GM19328 (cell line): ENCODE data around the gene AP2A1.

Source experiments
- ATAC-seq: cut with Tn5 transposase; IDR thresholded peaks from one replicate; pipeline ENCODE4 v1.9.1; 2021; ENCODE audit warnings: mild to moderate bottlenecking, moderate library complexity; ENCODE audit not compliant: unreplicated experiment

The AP2A1 gene

DNA sequence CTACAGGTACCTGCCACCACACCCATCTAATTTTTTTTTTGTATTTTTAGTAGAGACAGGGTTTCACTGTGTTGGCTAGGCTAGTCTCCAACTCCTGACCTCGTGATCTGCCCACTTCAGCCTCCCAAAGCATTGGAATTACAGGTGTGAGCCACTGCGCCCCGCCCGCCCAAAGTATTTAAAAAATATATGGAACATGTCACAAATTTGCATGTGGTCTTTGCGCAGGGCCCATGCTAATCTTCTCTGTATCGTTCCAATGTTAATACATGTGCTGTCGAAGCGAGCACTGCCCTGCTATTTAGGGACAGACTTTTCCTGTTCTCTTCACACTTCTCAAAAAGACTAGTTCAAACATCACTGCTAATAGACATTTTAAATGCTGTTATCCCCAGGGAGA is 2.5 kb upstream of the AP2A1 start:
- ATAC-seq, result no peak

DNA sequence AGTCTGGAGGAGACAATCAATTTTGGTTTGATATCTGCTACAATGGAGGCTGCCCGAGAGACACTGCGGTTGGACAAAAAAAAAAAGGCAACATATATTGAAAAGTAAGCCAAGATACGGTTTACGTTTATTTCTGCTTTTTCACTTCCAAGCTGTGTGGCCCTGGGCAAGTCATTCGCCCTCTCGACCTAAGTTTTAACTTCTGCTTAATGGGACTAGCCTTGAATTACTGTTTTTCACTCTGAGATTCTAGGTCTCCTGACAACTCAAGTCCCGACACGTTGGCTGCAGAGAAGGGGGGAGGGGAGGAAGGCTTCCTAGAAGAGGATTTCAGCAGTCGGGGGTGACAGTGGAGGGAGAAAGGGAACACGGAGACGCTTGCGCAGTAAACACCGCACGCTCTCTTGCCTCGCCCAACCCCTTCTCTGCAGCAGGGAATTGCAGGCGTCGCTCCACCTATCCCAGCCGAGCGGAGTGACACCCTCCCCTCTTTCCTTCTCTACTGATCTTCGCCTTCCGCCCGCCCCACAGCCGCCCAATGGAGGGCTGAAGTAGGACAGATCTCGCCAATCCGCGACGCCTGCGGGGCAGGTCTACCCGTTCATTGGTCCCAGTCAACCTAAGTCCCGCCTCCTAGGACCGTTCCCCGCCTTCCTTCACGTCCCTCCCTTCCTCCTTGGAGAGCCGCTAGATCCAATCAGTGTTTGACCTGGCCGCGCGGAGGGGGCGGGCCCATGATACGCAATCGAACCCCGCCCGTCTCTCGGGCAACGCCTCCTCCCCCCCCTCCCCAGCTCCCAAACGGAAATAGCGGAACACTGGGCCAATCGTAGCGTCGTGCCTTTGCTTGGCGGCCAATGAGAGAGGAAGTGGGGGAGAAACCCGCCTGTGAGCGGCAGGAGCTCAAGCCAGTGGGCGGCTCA is 533 bp upstream of the AP2A1 start:
- ATAC-seq, result peak; percentile 90

DNA sequence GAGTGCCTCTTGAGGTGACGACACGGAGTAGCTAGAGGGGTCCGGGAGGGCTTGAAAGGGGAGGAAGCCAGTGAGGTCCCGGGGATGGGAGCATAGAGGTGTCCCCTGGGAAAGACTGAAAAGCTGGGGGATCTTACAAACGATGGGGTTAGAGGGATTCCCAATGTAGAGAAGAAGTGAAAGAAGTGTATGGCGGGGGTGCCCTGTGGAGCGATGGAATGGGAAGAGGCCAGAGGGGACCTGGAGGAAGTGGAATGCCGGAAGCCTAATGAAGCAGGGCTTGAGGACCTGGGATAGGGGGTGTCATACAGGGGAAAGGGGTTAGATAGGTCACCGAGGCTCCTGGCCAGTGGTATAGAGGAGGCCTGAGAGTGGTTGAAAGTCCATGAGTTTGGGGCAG is 580 bp downstream of the AP2A1 start:
- ATAC-seq, result no peak

DNA sequence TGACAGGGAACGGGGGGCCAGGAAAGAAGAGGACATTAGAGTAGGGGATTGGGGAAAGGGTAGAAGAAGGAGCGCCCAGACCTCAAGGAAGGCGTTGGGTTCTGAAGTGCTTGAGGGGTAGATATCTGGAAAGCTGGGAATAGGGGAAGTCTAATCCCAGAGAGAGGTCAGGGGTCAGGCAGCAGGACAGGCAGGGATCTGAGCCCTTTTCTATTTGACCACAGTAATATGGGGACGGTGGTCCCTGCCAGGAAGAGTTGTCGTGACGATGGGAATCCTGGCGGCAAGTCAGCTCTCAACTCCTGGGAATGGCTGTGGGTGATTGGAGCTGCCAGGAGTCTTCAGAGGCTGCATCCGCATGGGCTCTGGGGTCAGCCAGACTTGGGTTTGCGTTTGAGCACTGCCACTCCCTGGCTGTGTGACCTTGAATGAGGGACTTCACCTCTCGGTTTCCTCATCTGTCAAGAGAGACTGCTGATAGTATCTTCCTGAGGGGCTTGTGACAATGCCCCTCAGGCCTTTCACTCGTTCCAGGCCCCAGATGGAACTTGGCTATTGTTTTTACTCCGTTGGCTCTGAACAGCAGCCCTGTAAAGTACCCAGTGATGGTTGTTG is 1.3 kb downstream of the AP2A1 start:
- ATAC-seq, result no peak

DNA sequence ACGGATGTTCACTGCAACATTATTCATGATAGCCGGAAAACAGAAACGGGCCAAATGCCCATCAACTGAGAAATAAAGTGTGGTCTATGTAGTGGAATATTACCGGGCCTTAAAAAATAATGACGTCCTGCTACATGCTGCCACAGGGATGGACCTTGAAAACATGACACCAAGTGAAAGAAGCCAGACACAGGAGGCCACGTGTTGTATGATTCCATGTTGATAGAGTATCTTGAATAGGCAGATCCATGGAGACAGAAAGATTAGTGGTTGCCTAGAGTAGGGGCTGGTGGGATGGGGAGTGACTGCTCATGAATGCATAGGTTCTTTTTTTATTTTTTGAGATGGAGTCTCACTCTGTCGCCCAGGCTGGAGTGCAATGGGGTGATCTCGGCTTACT is 3.7 kb downstream of the AP2A1 start:
- ATAC-seq, result no peak

DNA sequence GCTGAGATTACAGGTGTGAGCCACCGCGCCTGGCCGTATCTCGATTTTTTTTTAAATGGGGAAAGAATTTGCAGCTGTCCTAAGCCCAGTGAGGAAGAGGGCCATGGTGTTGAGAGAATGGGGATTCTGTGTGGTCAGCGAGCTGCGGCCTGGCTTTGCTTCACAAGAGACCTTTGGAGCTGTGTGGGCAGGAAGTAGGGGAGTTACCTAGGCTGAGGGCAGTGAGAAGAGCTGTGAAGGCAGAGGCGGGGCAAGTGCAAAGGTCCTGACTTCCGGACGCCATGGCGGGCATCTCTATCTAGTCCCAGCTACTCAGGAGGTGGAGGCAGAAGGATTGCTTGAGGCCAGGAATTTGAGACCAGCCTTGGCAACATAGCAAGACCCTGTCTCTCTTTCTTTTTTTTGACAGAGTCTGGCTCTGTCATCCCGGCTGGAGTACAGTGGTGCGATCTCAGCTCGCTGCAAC is 4.9 kb downstream of the AP2A1 start:
- no peak for ATAC-seq

DNA sequence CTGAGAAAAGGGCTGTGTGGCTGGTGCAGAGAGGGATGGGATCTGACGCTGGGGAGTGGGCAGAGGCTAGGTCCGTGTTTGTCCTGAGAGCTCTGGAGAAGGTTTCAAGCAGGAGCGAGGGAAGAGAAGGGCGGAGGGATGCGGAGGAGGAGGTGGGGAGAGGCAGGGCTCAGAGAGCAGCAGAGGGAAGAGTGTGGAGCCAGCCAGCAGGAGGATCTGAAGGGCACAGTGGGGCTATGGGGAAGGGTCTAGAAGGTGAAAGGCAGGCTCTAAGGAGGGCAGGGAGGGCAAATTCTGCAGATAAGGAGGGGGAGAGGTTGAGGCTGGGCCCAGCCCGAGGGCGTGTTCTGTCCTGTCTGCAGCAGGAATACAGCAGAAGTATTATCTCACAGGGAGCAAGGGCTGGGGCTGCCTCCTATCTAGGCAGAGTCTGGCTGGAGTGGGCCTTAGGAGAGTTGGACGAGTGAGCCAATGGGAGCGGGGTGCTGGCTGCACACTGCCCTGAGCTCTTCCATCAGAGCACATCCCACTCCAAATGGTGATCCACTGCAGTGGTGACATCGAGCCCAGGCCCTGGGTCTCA is 6.1 kb downstream of the AP2A1 start:
- ATAC-seq, result no peak

DNA sequence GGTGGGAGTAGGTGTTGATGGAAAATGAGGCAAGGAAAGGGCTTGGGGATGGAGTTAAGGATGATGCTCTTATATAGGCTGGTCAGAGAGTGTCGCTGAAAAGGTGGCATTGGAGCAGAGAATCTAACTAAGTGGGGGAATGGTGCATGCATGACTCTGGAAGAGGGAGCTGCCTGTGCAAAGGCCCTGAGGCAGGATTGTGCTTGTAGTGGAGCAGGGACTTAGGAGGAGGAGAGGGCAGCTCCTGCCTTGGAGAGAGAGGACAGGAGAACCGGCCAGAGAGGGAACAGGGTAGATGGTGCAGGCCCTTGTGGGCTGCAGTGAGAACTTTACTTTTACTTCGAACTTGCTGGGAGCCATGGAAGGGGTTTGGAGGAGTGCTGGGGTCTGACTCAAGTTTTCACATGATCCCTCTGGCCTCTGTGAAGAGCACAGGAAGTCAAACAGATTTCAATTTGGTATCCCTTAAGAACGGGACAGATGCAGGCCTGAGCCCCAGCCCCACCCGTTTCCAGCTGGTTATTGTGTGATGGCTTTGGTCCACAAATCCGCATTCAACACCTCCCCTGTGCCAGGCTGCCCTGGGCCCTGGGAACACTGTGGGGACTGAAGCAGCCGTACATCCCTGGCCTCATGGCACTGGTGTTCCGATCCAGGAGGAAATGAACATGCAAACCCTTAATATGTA is 7.0 kb downstream of the AP2A1 start:
- ATAC-seq, result no peak

DNA sequence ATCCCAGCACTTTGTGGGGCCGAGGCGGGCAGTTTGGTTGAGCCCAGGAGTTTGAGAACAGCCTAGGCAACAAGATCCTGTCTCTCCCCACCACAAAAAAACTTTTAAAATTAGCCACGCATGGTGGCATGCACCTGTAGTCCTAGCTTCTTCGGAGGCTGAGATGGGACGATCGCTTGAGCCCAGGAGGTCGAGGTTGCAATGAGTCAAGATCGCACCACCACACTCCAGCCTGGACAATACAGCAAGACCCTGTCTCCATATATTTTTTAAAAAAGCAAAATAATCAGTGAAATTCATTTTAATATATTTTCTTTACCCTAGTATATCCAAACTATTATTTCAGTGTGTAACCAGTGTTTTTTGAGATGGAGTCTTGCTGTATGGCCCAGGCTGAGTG is 8.2 kb downstream of the AP2A1 start:
- ATAC-seq, result no peak

DNA sequence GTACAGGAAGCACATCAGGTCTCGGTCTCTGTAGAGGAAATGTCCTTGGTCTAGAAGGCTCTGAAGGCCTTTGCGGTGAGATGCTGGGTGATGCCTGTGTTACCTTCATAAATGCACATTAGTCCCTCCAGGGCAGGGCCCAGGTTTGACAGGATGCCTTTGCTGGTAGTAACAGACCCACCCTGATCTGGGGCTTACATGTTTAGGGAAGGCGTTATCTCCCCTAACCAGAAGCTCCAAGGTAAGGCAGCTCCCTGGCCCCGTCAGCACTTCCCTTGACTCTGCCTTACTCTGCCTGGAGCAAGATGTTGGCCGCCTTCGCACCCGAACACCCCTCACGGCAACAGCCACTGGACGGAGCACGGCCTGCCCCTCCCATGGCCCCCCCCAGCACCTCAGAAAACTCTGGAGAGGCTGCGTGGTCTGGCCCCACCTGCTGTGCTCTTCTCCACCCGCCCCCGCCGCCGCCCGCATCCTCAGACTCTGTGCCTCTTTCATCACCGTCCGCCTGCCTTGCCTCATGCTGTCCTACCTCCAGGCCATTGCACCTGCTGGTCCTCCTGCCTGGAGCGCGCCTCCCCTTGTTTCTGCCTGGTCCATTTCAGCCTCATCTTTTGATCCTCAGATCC is 9.1 kb downstream of the AP2A1 start:
- no peak for ATAC-seq

DNA sequence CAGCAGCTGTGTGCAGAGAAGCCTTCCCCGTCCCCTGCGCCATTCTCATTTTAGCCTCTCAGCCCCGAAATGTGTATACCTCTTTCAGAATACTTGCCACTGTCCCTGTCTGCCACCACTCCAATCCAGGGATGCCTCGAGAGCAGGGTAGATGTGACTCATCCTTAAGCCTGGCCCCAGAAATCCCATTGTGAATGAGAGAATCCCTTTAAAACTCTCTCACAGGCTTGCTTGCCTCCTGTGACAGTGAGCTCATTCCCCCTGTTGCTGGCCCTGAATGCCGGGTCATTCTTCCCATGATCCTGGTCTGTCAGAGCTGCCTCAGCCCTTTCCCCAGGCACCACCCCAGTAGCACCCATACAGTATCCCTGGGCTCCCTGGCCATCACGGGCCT is 9.6 kb downstream of the AP2A1 start:
- no peak for ATAC-seq

DNA sequence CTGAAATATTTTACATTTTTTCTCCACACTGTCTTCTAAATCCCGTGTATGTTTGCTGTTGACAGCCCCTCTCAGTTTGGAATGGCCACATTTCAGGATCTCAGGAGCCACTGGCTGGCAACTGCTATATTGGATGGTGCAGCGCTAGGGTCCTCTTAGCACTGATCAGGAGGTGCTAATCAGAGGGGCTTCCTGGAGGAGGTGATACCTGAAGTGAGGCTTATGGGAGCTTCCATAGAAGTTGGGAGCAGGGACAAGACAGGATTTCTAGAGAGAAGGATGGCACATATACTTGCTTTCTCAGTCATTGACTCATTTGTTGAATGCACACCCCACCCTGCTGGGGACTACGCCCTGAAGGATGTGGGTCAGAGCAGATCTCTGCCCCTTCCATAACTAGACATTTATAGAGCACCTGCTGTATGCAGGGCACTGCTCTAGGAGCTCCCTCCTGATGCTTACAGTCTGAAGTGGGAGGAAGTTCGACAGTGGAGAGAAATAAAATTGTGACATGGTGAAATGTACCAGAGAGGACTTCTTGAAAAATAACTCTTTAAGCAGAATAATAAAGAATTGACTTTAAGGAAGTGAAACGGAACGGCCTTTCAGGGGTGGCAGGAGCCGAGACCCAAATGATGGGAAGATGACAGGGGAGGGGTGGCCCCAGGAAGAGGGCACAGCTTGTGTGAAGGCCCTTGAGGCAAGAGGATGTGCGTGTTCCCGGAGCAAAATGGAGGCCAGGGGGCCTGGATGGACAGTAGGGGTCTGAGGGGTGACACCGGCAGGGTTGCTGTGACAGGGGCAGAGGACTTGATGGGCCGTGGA is 13.1 kb downstream of the AP2A1 start:
- ATAC-seq, result no peak

DNA sequence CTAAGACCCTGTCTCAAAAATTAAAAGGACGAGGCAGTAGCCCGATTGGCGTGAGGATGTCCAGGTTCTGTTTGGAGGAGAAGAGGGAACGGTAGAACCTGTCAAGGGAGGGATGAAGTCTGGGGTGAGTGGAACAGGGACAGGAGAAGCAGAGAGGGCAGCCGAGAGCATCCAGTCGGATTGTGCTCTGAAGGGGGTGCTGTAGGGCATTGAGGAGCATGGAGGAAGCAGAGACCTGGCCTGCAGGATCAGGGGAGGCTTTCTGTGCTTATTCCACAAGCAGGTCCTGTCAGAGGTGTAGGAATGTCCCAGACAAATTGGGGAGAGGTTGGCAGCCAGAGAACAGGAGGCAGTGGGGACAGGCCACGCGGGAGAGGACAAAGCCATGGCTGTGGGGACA is 14.1 kb downstream of the AP2A1 start:
- no peak for ATAC-seq

DNA sequence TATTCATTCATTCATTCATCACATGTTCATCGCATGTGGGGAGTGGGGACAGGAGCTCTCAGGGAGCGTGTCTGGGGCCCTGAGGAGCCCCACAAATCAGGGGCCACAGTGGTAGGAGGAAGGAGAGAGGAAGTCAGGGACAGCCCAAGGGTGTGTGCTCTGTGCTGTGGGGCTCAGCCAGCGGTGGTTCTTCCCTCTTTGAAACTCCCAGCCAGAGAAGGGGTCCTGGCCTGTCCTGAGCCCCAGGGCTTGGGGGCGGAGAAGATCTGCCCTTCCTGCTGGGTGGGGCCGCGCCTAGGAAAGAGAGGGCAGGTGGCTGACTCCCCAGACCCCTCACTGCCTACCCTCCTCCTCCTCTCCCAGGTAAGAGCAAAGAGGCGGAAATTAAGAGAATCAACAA is 14.6 kb downstream of the AP2A1 start:
- ATAC-seq, result no peak

DNA sequence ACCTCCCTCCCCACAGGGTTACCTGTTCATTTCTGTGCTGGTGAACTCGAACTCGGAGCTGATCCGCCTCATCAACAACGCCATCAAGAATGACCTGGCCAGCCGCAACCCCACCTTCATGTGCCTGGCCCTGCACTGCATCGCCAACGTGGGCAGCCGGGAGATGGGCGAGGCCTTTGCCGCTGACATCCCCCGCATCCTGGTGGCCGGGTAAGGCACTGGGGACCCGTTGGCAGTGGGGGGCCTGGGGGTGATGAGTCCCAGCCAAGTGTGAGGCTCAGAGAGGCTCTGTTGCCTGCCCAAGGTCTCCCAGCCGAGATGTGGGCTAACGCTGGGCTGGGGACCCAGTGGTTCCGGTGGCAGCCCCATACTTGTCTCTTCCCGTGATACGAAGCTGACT is 15.7 kb downstream of the AP2A1 start:
- no peak for ATAC-seq

DNA sequence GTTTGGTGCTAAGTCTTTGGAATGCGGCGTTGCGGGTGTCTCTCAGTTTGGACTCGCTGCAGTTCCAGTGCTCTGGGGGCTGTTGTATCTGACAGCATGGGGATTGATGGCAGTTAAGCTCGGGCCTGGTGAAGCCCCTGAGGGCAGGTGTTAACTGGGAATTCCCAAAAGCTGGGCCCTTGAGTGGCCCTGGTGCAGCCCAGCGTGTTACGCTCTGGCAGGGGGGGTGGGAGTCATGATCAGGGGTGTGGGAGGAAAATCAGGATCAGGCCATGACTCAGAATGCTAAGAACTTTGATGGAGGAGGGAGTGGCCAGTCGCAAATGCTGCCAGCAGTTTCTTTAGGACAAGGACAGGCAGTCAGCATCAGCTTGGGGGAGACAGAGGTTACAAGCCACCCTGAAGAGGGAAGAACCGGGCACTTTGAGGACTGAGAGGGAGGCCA is 19.6 kb downstream of the AP2A1 start:
- no peak for ATAC-seq

DNA sequence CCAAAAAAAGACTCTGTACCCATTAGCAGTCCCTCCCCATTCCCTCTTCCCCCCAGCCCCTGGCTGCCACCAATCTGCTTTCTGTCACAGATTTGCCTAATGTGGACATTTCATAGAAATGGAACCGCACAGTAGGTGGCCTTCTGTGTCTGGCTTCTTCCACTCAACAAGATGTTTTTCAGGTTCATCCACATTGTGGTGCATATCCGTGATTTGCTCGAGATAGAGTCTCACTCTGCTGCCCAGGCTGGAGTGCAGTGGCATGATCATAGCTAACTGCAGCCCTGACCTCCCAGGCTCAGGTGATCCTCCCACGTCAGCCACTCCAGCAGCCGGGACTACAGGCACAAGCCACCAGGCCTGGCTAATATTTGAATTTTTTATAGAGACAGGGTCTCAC is 20.9 kb downstream of the AP2A1 start:
- ATAC-seq, result no peak

DNA sequence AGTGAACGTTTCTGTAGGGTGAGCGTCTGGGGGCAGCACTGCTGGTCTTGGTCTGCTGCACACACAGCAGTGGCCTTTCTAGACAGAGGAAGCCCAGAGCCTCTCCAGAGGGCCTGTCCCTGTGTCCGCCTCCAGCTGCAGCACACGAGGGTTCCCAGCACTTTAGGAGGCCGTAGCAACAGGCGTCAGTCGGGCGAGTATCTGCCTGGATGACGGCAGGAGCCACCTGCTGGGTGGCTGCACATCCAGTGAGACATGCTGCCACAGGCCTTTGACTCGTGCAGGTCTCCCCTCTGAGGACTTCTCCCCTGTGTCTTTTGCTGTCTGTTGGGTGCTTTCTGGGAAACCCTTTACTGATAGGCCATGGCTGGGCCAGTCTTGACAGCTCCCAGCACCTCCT is 22.1 kb downstream of the AP2A1 start:
- ATAC-seq, result no peak

DNA sequence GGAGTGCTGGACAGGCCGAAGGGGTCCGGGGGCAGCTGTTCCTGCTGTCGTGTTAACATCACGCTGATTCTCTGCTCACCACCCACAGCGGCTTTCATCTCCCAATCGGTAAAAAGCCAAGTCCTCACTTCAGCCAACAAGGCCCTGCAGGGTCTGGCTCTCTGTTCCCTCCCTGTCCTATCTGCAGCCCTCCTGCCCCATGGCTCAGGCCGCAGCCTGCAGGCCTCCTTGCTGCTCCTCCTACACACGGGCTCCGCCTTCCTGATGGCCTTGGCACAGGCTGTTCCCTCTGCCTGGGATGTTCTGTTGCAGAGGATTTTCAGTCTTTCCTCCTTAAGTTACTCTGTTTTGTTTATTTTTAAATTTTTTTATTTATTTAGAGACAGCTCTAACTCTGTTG is 24.1 kb downstream of the AP2A1 start:
- ATAC-seq, result no peak

DNA sequence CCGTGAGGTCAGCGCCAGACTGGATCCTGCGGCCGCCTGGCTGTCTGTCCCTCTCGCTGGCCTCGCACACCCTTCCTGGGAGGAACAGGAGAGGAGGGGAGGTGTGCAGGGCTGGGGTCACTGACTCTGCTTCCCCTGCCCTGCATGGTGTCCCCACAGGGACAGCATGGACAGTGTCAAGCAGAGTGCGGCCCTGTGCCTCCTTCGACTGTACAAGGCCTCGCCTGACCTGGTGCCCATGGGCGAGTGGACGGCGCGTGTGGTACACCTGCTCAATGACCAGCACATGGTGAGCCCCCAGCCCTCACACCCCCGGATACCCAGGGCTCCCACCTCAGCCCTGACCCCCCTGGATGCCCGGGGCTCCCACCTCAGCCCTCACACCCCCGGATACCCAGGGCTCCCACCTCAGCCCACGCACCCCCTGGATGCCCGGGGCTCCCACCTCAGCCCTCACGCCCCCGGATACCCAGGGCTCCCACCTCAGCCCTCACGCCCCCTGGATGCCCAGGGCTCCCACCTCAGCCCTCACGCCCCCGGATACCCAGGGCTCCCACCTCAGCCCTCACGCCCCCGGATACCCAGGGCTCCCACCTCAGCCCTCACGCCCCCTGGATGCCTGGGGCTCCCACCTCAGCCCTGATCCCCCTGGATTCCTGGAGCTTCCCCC is 25.1 kb downstream of the AP2A1 start:
- ATAC-seq, result no peak
